Hepatocyte (in vitro differentiated cells): ENCODE data around the gene CFAP410. TPM values are rescaled to one million over a fixed set of nuclear protein-coding genes. Genes with fewer than 3 reads are reported as not detected.
"Not testable (repeated sequence)": the region's sequence is repeated elsewhere in the genome, so short reads cannot be mapped to it uniquely, and the experiment has no call there.

Source experiments
- DNase-seq: peaks from one replicate; pipeline ENCODE4 v3.0.0-alpha.2; 2016; ENCODE audit warnings: low spot score
- H2AFZ ChIP-seq: fragments of 200-600 bp; sonication (generic); 2 replicates; pipeline ENCODE4 v1.6.0; 2016; ENCODE audit warnings: antibody characterized with exemption, mild to moderate bottlenecking
- H3K27ac ChIP-seq: fragments of 200-600 bp; sonication (generic); 2 replicates; pipeline ENCODE4 v1.5.1; 2016; ENCODE audit warnings: mild to moderate bottlenecking
- H3K27me3 ChIP-seq: fragments of 200-600 bp; sonication (generic); 2 replicates; pipeline ENCODE4 v1.6.1; 2016
- H3K36me3 ChIP-seq: fragments of 200-600 bp; sonication (generic); replicated peaks from 2 replicates; pipeline ENCODE4 v1.5.1; 2016; ENCODE audit warnings: low read depth; ENCODE audit not compliant: insufficient read depth
- H3K4me1 ChIP-seq: fragments of 200-600 bp; sonication (generic); 2 replicates; pipeline ENCODE4 v1.5.1; 2016; ENCODE audit warnings: mild to moderate bottlenecking, moderate library complexity; ENCODE audit not compliant: insufficient read depth
- H3K4me2 ChIP-seq: fragments of 200-600 bp; sonication (generic); 2 replicates; pipeline ENCODE4 v1.6.0; 2016
- H3K4me3 ChIP-seq: fragments of 200-600 bp; sonication (generic); 2 replicates; pipeline ENCODE4 v1.5.1; 2016; ENCODE audit warnings: mild to moderate bottlenecking
- H3K79me2 ChIP-seq: fragments of 200-600 bp; sonication (generic); 2 replicates; pipeline ENCODE4 v1.6.0; 2017; ENCODE audit warnings: mild to moderate bottlenecking
- H3K9me2 ChIP-seq: fragments of 200-600 bp; sonication (generic); replicated peaks from 2 replicates; pipeline ENCODE4 v1.6.0; 2017; ENCODE audit warnings: mild to moderate bottlenecking; ENCODE audit not compliant: insufficient read depth
- H3K9me3 ChIP-seq: fragments of 200-600 bp; sonication (generic); 2 replicates; pipeline ENCODE4 v1.5.1; 2016; ENCODE audit warnings: low read depth, mild to moderate bottlenecking
- H4K20me1 ChIP-seq: fragments of 200-600 bp; sonication (generic); 2 replicates; pipeline ENCODE4 v1.6.0; 2016; ENCODE audit warnings: mild to moderate bottlenecking; ENCODE audit not compliant: insufficient read depth, poor library complexity, severe bottlenecking
- CTCF ChIP-seq: fragments of 200-600 bp; sonication (generic); IDR thresholded peaks from 2 replicates; pipeline ENCODE4 v1.5.1; 2016; ENCODE audit warnings: antibody characterized with exemption, mild to moderate bottlenecking; ENCODE audit not compliant: poor library complexity
- EZH2 ChIP-seq: fragments of 200-600 bp; sonication (generic); IDR thresholded peaks from 2 replicates; pipeline ENCODE4 v1.6.1; 2016; ENCODE audit warnings: antibody characterized with exemption, mild to moderate bottlenecking, borderline replicate concordance
- EZH2phosphoT487 ChIP-seq: fragments of 200-600 bp; sonication (generic); IDR thresholded peaks from one replicate; pipeline ENCODE4 v1.6.1; 2018; ENCODE audit warnings: antibody characterized with exemption, mild to moderate bottlenecking, low read depth, moderate library complexity; ENCODE audit not compliant: unreplicated experiment, severe bottlenecking
- WGBS: methylation state at CpG from one replicate; pipeline ENCODE4 v1.1.6; 2016; ENCODE audit warnings: low lambda C conversion rate; ENCODE audit errors: missing lambda C conversion rate; 5-methylcytosine and 5-hydroxymethylcytosine counted together
- polyA plus RNA-seq: library from polyadenylated mRNA; unstranded; fragments of >200 nt; fragmentation: Nextera tagmentation; extraction: Ambion mirVana; gene quantifications from 2 replicates; pipeline ENCODE4 v1.2.1, GENCODE V29; 2016
- total RNA-seq: library from RNA; depleted of rRNA; stranded (reverse); fragments of >200 nt; gene quantifications from 2 replicates; pipeline ENCODE4 v1.2.3, GENCODE V29; 2014

The CFAP410 gene
- total and polyA plus RNA-seq, 2 experiments from 2014 or later: 17.1 to 33.6 TPM

- TF ChIP-seq CTCF (no peak), EZH2 (no peak), EZH2phosphoT487 (no peak)
- WGBS: 95% methylated on average over 18 of the region's 22 CpGs
- no peak overlapping the region for H3K27ac ChIP-seq
- H3K9me3 ChIP-seq: no peaks in the 10 kb centered on the region
- no peaks in the 10 kb centered on the region for H3K36me3 ChIP-seq
- no peak overlapping the region for H2AFZ ChIP-seq
- H3K4me3 ChIP-seq: no peak overlapping the region
- H4K20me1 ChIP-seq: no peaks in the 10 kb centered on the region
- no peak for DNase-seq
- no peak overlapping the region for H3K4me2 ChIP-seq
- peaks cover 4% of the 10 kb centered on the region for H3K27me3 ChIP-seq
- H3K9me2 ChIP-seq: no peaks in the 10 kb centered on the region
- H3K79me2 ChIP-seq: no peaks in the 10 kb centered on the region
- peaks cover 3% of the 10 kb centered on the region for H3K4me1 ChIP-seq
Observed at GRCh38 chr21:44365967-44366585, 26.9 kb upstream of the CFAP410 start.

GRCh38 chr21:44365251-44365966 lies 26.2 kb upstream of the CFAP410 start:
- 93% methylated on average over 16 of the region's 18 CpGs for WGBS
- no peaks in the 10 kb centered on the region for H3K36me3 ChIP-seq
- no peak overlapping the region for H3K4me3 ChIP-seq
- no peaks in the 10 kb centered on the region for H3K4me1 ChIP-seq
- no peak for TF ChIP-seq EZH2phosphoT487
- no peaks in the 10 kb centered on the region for H3K79me2 ChIP-seq
- no peak for DNase-seq
- no peak overlapping the region for H3K4me2 ChIP-seq
- no peaks in the 10 kb centered on the region for H3K9me3 ChIP-seq
- H3K27ac ChIP-seq: no peak overlapping the region
- no peak overlapping the region for H2AFZ ChIP-seq
- no peaks in the 10 kb centered on the region for H4K20me1 ChIP-seq
- peaks cover 4% of the 10 kb centered on the region for H3K27me3 ChIP-seq
- no peaks in the 10 kb centered on the region for H3K9me2 ChIP-seq

- H3K4me1 ChIP-seq: no peaks in the 10 kb centered on the region
- H3K4me3 ChIP-seq: no peak overlapping the region
- no peak overlapping the region for H3K27ac ChIP-seq
- H2AFZ ChIP-seq: no peak overlapping the region
- DNase-seq: no peak
- no peaks in the 10 kb centered on the region for H3K9me2 ChIP-seq
- H3K4me2 ChIP-seq: no peak overlapping the region
- H4K20me1 ChIP-seq: no peaks in the 10 kb centered on the region
- H3K36me3 ChIP-seq: no peaks in the 10 kb centered on the region
- no peaks in the 10 kb centered on the region for H3K9me3 ChIP-seq
- H3K27me3 ChIP-seq: peaks cover 4% of the 10 kb centered on the region
- whole genome bisulfite sequencing: 78% methylated on average over 17 of the region's 22 CpGs
- TF ChIP-seq EZH2phosphoT487: no peak
- TF ChIP-seq EZH2: no peak
- TF ChIP-seq CTCF: no peak
- H3K79me2 ChIP-seq: no peaks in the 10 kb centered on the region
Observed at GRCh38 chr21:44364151-44365053, 25.2 kb upstream of the CFAP410 start.

- Histone ChIP-seq H3K79me2 (no peaks in the 10 kb centered on the region), H4K20me1 (no peaks in the 10 kb centered on the region), H3K4me3 (no peak overlapping the region), H3K9me2 (no peaks in the 10 kb centered on the region), H3K27ac (no peak overlapping the region), H3K27me3 (no peaks in the 10 kb centered on the region), H3K4me1 (no peaks in the 10 kb centered on the region), H3K4me2 (no peak overlapping the region), H3K36me3 (no peaks in the 10 kb centered on the region), H2AFZ (no peak overlapping the region), H3K9me3 (no peaks in the 10 kb centered on the region)
- no peak for TF ChIP-seq EZH2
- no peak for DNase-seq
- WGBS: 83% methylated on average over 1 of the region's 1 CpG
Observed at GRCh38 chr21:44363278-44363677, 24.1 kb upstream of the CFAP410 start.

GRCh38 chr21:44361903-44362302 lies 22.7 kb upstream of the CFAP410 start:
- H2AFZ ChIP-seq, H3K36me3 ChIP-seq, H3K4me3 ChIP-seq, H3K9me3 ChIP-seq, H3K27ac ChIP-seq, H4K20me1 ChIP-seq, H3K79me2 ChIP-seq, H3K4me1 ChIP-seq, DNase-seq, H3K4me2 ChIP-seq, H3K9me2 ChIP-seq, H3K27me3 ChIP-seq: not testable (repeated sequence)
- 93% methylated on average over 5 of the region's 5 CpGs for WGBS
